Liver (tissue), 9 donors: ENCODE data around the gene SOX5. TPM values are rescaled to one million over a fixed set of nuclear protein-coding genes. Genes with fewer than 3 reads are reported as not detected.

Experiments
- DNase-seq: peaks from one replicate; pipeline ENCODE4 v3.0.0-alpha.2; 2017; ENCODE audit warnings: low spot score
- H3K27ac ChIP-seq, 2 donors: one replicate each; pipeline ENCODE4 v1.7.0; 2013; ENCODE audit warnings: inconsistent platforms in 2 of 2, low read length in 2 of 2, control low read depth in 1 of 2, low read depth in 1 of 2, mild to moderate bottlenecking in 1 of 2
- H3K27me3 ChIP-seq, 4 donors: one replicate each; pipeline versions ENCODE4 v1.6.1 to v1.7.0; 2013; ENCODE audit warnings: low read length in 3 of 4, inconsistent platforms in 1 of 4, mild to moderate bottlenecking in 1 of 4, moderate library complexity in 1 of 4; ENCODE audit not compliant: control insufficient read depth in 4 of 4, insufficient read depth in 4 of 4
- H3K36me3 ChIP-seq, 4 donors: one replicate each; pipeline versions ENCODE4 v1.6.1 to v1.7.0; 2013; ENCODE audit warnings: low read length in 3 of 4, mild to moderate bottlenecking in 3 of 4, low read depth in 1 of 4, moderate library complexity in 1 of 4; ENCODE audit not compliant: control insufficient read depth in 4 of 4, insufficient read depth in 3 of 4
- H3K4me1 ChIP-seq, 4 donors: one replicate each; pipeline versions ENCODE4 v1.6.1 to v1.7.0; 2013; ENCODE audit warnings: low read length in 3 of 4, mild to moderate bottlenecking in 3 of 4, moderate library complexity in 1 of 4; ENCODE audit not compliant: control insufficient read depth in 4 of 4, insufficient read depth in 4 of 4
- H3K4me3 ChIP-seq, 3 donors: one replicate each; pipeline versions ENCODE4 v1.6.1 to v1.7.0; 2013; ENCODE audit warnings: low read length in 3 of 3, control low read depth in 1 of 3, low read depth in 1 of 3, mild to moderate bottlenecking in 1 of 3
- H3K9ac ChIP-seq, 2 donors: one replicate each; pipeline ENCODE4 v1.7.0; 2013; ENCODE audit warnings: low read length in 2 of 2, mild to moderate bottlenecking in 2 of 2, moderate library complexity in 2 of 2, control low read depth in 1 of 2, low read depth in 1 of 2
- H3K9me3 ChIP-seq, 4 donors: one replicate each; pipeline versions ENCODE4 v1.6.1 to v1.7.0; 2013; ENCODE audit warnings: low read length in 3 of 4; ENCODE audit not compliant: control insufficient read depth in 4 of 4
- FOXA1 ChIP-seq: IDR thresholded peaks from 2 replicates; pipeline ENCODE4 v1.6.1; 2016; ENCODE audit warnings: antibody characterized with exemption
- FOXA2 ChIP-seq: IDR thresholded peaks from 2 replicates; pipeline ENCODE4 v1.6.1; 2016; ENCODE audit warnings: antibody characterized with exemption
- GABPA ChIP-seq, 2 donors: IDR thresholded peaks in 1 of 2; conservative IDR thresholded peaks in 1 of 2; 2 replicates each; pipeline ENCODE4 v1.6.1; 2016; ENCODE audit warnings: antibody characterized with exemption in 2 of 2, mild to moderate bottlenecking in 1 of 2, moderate library complexity in 1 of 2
- HNF4A ChIP-seq, 2 donors: conservative IDR thresholded peaks; 2 replicates each; pipeline ENCODE4 v1.6.1; 2016; ENCODE audit warnings: antibody characterized with exemption in 2 of 2, mild to moderate bottlenecking in 2 of 2
- HNF4G ChIP-seq: IDR thresholded peaks from 2 replicates; pipeline ENCODE4 v1.6.1; 2016; ENCODE audit warnings: antibody characterized with exemption
- NR2F2 ChIP-seq: IDR thresholded peaks from 2 replicates; pipeline ENCODE4 v1.6.1; 2016; ENCODE audit warnings: antibody characterized with exemption
- RAD21 ChIP-seq, 2 donors: IDR thresholded peaks; 2 replicates each; pipeline ENCODE4 v1.6.1; 2016; ENCODE audit warnings: antibody characterized with exemption in 2 of 2, mild to moderate bottlenecking in 2 of 2
- REST ChIP-seq: IDR thresholded peaks from 2 replicates; pipeline ENCODE4 v1.6.1; 2016; ENCODE audit warnings: antibody characterized with exemption, mild to moderate bottlenecking
- RXRA ChIP-seq, 2 donors: IDR thresholded peaks; 2 replicates each; pipeline ENCODE4 v1.6.1; 2017 to 2018; ENCODE audit warnings: antibody characterized with exemption in 2 of 2, mild to moderate bottlenecking in 1 of 2
- SP1 ChIP-seq: IDR thresholded peaks from 2 replicates; pipeline ENCODE4 v1.6.1; 2018; ENCODE audit warnings: antibody characterized with exemption, mild to moderate bottlenecking
- TAF1 ChIP-seq: conservative IDR thresholded peaks from 2 replicates; pipeline ENCODE4 v1.6.1; 2016; ENCODE audit warnings: antibody characterized with exemption, mild to moderate bottlenecking
- YY1 ChIP-seq: IDR thresholded peaks from 2 replicates; pipeline ENCODE4 v1.6.1; 2016; ENCODE audit warnings: antibody characterized with exemption, mild to moderate bottlenecking
- ZBTB33 ChIP-seq: IDR thresholded peaks from 2 replicates; pipeline ENCODE4 v1.6.1; 2016; ENCODE audit warnings: antibody characterized with exemption
- WGBS: extraction: QIAGEN DNeasy Blood & Tissue Kit; methylation state at CpG from one replicate; pipeline ENCODE4 v1.1.7; 2013; 5-methylcytosine and 5-hydroxymethylcytosine counted together
- polyA plus RNA-seq, 2 donors: library from polyadenylated mRNA; stranded (reverse) in 1 of 2; unstranded in 1 of 2; fragments of 200-250 nt in 1 of 2; fragments of >200 nt in 1 of 2; fragmentation: Nextera tagmentation in 1 of 2; extraction: Ambion mirVana in 1 of 2; gene quantifications; one replicate each; pipeline versions ENCODE4 v1.2.1 to v1.2.3, GENCODE V29; 2013 to 2015
- total RNA-seq, 2 donors: library from RNA; depleted of rRNA; stranded (reverse); fragments of >200 nt; gene quantifications; one replicate each; pipeline ENCODE4 v1.2.3, GENCODE V29; 2014
- TF ChIP-seq, protein P1 (sequence below): IDR thresholded peaks from 2 replicates; pipeline ENCODE4 v1.6.1; 2016; ENCODE audit warnings: antibody characterized with exemption
- TF ChIP-seq, protein P2 (sequence below): IDR thresholded peaks from 2 replicates; pipeline ENCODE4 v1.6.1; 2016; ENCODE audit warnings: antibody characterized with exemption
- donor health status: healthy.
- donor health status: healthy.
- donor health status: healthy.
- donor health status: healthy.
- donor health status: healthy.

Gene SOX5
- total and polyA plus RNA-seq, 4 donors, result 2.3 to 42.4 (median 12.3) TPM

- Histone ChIP-seq H3K27me3 (no peaks in the 10 kb centered on the region), H3K4me3 (no peak overlapping the region), H3K36me3 (peaks cover 0 to 12% (median 9%) of the 10 kb centered on the region in 4 donors), H3K27ac (no peak overlapping the region), H3K9me3 (no peaks in the 10 kb centered on the region), H3K4me1 (no peaks in the 10 kb centered on the region), H3K9ac (no peak overlapping the region)
- TF ChIP-seq REST (no peak), TAF1 (no peak), SP1 (no peak), ZBTB33 (no peak), NR2F2 (no peak), RAD21 (IDR thresholded peaks at IDR 0.05) (no peak), FOXA1 (no peak)
- TF ChIP-seq, protein P1, sequence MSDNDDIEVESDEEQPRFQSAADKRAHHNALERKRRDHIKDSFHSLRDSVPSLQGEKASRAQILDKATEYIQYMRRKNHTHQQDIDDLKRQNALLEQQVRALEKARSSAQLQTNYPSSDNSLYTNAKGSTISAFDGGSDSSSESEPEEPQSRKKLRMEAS, result no peak
- WGBS, result 85% methylated on average over 3 of the region's 3 CpGs
- no peak for DNase-seq
Observed at GRCh38 chr12:23744696-23745095, 204.8 kb downstream of the SOX5 start.

- Histone ChIP-seq H3K27ac (no peak overlapping the region), H3K4me3 (no peak overlapping the region), H3K4me1 (no peaks in the 10 kb centered on the region), H3K9me3 (no peaks in the 10 kb centered on the region), H3K27me3 (no peaks in the 10 kb centered on the region), H3K9ac (no peak overlapping the region), H3K36me3 (peaks cover 1 to 31% (median 24%) of the 10 kb centered on the region in 4 donors)
- no peak for TF ChIP-seq FOXA2
- TF ChIP-seq, protein P1, result no peak
- TF ChIP-seq GABPA (IDR thresholded peaks at IDR 0.05 in 1 of 2, conservative IDR thresholded peaks at IDR 0.05 in 1 of 2), result no peak
- TF ChIP-seq ZBTB33, result no peak
- TF ChIP-seq FOXA1, result no peak
- TF ChIP-seq HNF4A (conservative IDR thresholded peaks at IDR 0.05), result no peak
- no peak for TF ChIP-seq NR2F2
- TF ChIP-seq TAF1, result no peak
- TF ChIP-seq HNF4G, result no peak
- TF ChIP-seq, protein P2, sequence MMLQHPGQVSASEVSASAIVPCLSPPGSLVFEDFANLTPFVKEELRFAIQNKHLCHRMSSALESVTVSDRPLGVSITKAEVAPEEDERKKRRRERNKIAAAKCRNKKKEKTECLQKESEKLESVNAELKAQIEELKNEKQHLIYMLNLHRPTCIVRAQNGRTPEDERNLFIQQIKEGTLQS, result no peak
- no peak for TF ChIP-seq RAD21 (IDR thresholded peaks at IDR 0.05)
- no peak for TF ChIP-seq RXRA (IDR thresholded peaks at IDR 0.05)
- TF ChIP-seq YY1, result no peak
- no peak for DNase-seq
- 97% methylated on average over 3 of the region's 3 CpGs for WGBS
Observed at GRCh38 chr12:23742574-23742973, 206.9 kb downstream of the SOX5 start.
